Measurements from ENCODE around the gene MATN4.

The MATN4 gene

GRCh38 chr20:45322952-45323383 lies 14.9 kb upstream of the MATN4 start:
- H3K9ac ChIP-seq (ENCODE audit: low read depth, low read length): no peak overlapping the region
- H3K4me3 ChIP-seq (ENCODE audit: low read depth, low read length): no peak overlapping the region
- H3K27me3 ChIP-seq (ENCODE audit: control insufficient read depth, insufficient read depth, low read length): no peaks in the 10 kb centered on the region
- no peaks in the 10 kb centered on the region for H3K9me3 ChIP-seq (ENCODE audit: control insufficient read depth, insufficient read depth, low read length)
- peaks cover 18% of the 10 kb centered on the region for H3K36me3 ChIP-seq (ENCODE audit: control insufficient read depth, insufficient read depth, low read length)
- no peaks in the 10 kb centered on the region for H3K4me1 ChIP-seq (ENCODE audit: control insufficient read depth, insufficient read depth, low read length)
- no peak overlapping the region for H3K27ac ChIP-seq (ENCODE audit: low read depth, low read length)

- H3K9me3 ChIP-seq (ENCODE audit: control insufficient read depth, insufficient read depth, low read length): no peaks in the 10 kb centered on the region
- H3K4me1 ChIP-seq (ENCODE audit: control insufficient read depth, insufficient read depth, low read length): no peaks in the 10 kb centered on the region
- no peak overlapping the region for H3K27ac ChIP-seq (ENCODE audit: low read depth, low read length)
- H3K27me3 ChIP-seq (ENCODE audit: control insufficient read depth, insufficient read depth, low read length): no peaks in the 10 kb centered on the region
- no peak overlapping the region for H3K4me3 ChIP-seq (ENCODE audit: low read depth, low read length)
- H3K9ac ChIP-seq (ENCODE audit: low read depth, low read length): no peak overlapping the region
- H3K36me3 ChIP-seq (ENCODE audit: control insufficient read depth, insufficient read depth, low read length): 0 out of 2 replicates have a peak, but pooled peaks cover 3% of the 10 kb centered on the region
Measured at GRCh38 chr20:45320948-45321595, 13.0 kb upstream of the MATN4 start.

GRCh38 chr20:45318948-45319347 lies 10.8 kb upstream of the MATN4 start:
- Histone ChIP-seq H3K27me3 (ENCODE audit: control insufficient read depth, insufficient read depth, low read length) (no peaks in the 10 kb centered on the region), H3K4me3 (ENCODE audit: low read depth, low read length) (no peak overlapping the region), H3K4me1 (ENCODE audit: control insufficient read depth, insufficient read depth, low read length) (no peaks in the 10 kb centered on the region), H3K27ac (ENCODE audit: low read depth, low read length) (no peak overlapping the region), H3K36me3 (ENCODE audit: control insufficient read depth, insufficient read depth, low read length) (no peaks in the 10 kb centered on the region), H3K9me3 (ENCODE audit: control insufficient read depth, insufficient read depth, low read length) (no peaks in the 10 kb centered on the region), H3K9ac (ENCODE audit: low read depth, low read length) (no peak overlapping the region)

GRCh38 chr20:45318386-45318939 lies 10.4 kb upstream of the MATN4 start:
- H3K4me3 ChIP-seq (ENCODE audit: low read depth, low read length): no peak overlapping the region
- no peaks in the 10 kb centered on the region for H3K36me3 ChIP-seq (ENCODE audit: control insufficient read depth, insufficient read depth, low read length)
- H3K27ac ChIP-seq (ENCODE audit: low read depth, low read length): no peak overlapping the region

GRCh38 chr20:45317826-45318225 lies 9.7 kb upstream of the MATN4 start:
- no peaks in the 10 kb centered on the region for H3K36me3 ChIP-seq (ENCODE audit: control insufficient read depth, insufficient read depth, low read length)
- no peaks in the 10 kb centered on the region for H3K27me3 ChIP-seq (ENCODE audit: control insufficient read depth, insufficient read depth, low read length)
- H3K9me3 ChIP-seq (ENCODE audit: control insufficient read depth, insufficient read depth, low read length): no peaks in the 10 kb centered on the region
- H3K9ac ChIP-seq (ENCODE audit: low read depth, low read length): no peak overlapping the region
- H3K27ac ChIP-seq (ENCODE audit: low read depth, low read length): no peak overlapping the region
- H3K4me3 ChIP-seq (ENCODE audit: low read depth, low read length): no peak overlapping the region
- H3K4me1 ChIP-seq (ENCODE audit: control insufficient read depth, insufficient read depth, low read length): no peaks in the 10 kb centered on the region

More at GRCh38 chr20:45318386-45318939, 10.4 kb upstream of the MATN4 start:
- Histone ChIP-seq H3K9me3 (ENCODE audit: control insufficient read depth, insufficient read depth, low read length) (no peaks in the 10 kb centered on the region), H3K27me3 (ENCODE audit: control insufficient read depth, insufficient read depth, low read length) (no peaks in the 10 kb centered on the region), H3K9ac (ENCODE audit: low read depth, low read length) (no peak overlapping the region), H3K4me1 (ENCODE audit: control insufficient read depth, insufficient read depth, low read length) (no peaks in the 10 kb centered on the region)

- Histone ChIP-seq H3K4me3 (ENCODE audit: low read depth, low read length) (no peak overlapping the region), H3K36me3 (ENCODE audit: control insufficient read depth, insufficient read depth, low read length) (no peaks in the 10 kb centered on the region), H3K9me3 (ENCODE audit: control insufficient read depth, insufficient read depth, low read length) (no peaks in the 10 kb centered on the region), H3K4me1 (ENCODE audit: control insufficient read depth, insufficient read depth, low read length) (no peaks in the 10 kb centered on the region), H3K27me3 (ENCODE audit: control insufficient read depth, insufficient read depth, low read length) (0 out of 2 replicates have a peak, but pooled peaks cover under 1% of the 10 kb centered on the region), H3K9ac (ENCODE audit: low read depth, low read length) (no peak overlapping the region), H3K27ac (ENCODE audit: low read depth, low read length) (no peak overlapping the region)
Measured at GRCh38 chr20:45316150-45317080, 8.3 kb upstream of the MATN4 start.

- no peaks in the 10 kb centered on the region for H3K9me3 ChIP-seq (ENCODE audit: control insufficient read depth, insufficient read depth, low read length)
- H3K9ac ChIP-seq (ENCODE audit: low read depth, low read length): no peak overlapping the region
- H3K36me3 ChIP-seq (ENCODE audit: control insufficient read depth, insufficient read depth, low read length): no peaks in the 10 kb centered on the region
- no peak overlapping the region for H3K4me3 ChIP-seq (ENCODE audit: low read depth, low read length)
- H3K27ac ChIP-seq (ENCODE audit: low read depth, low read length): no peak overlapping the region
- H3K27me3 ChIP-seq (ENCODE audit: control insufficient read depth, insufficient read depth, low read length): 0 out of 2 replicates have a peak, but pooled peaks cover 5% of the 10 kb centered on the region
- H3K4me1 ChIP-seq (ENCODE audit: control insufficient read depth, insufficient read depth, low read length): no peaks in the 10 kb centered on the region
Measured at GRCh38 chr20:45315672-45316071, 7.6 kb upstream of the MATN4 start.

GRCh38 chr20:45313943-45314342 lies 5.8 kb upstream of the MATN4 start:
- Histone ChIP-seq H3K9ac (ENCODE audit: low read depth, low read length) (no peak overlapping the region), H3K27me3 (ENCODE audit: control insufficient read depth, insufficient read depth, low read length) (0 out of 2 replicates have a peak, but pooled peaks cover 5% of the 10 kb centered on the region), H3K4me1 (ENCODE audit: control insufficient read depth, insufficient read depth, low read length) (no peaks in the 10 kb centered on the region), H3K4me3 (ENCODE audit: low read depth, low read length) (no peak overlapping the region), H3K27ac (ENCODE audit: low read depth, low read length) (no peak overlapping the region), H3K36me3 (ENCODE audit: control insufficient read depth, insufficient read depth, low read length) (no peaks in the 10 kb centered on the region), H3K9me3 (ENCODE audit: control insufficient read depth, insufficient read depth, low read length) (no peaks in the 10 kb centered on the region)

GRCh38 chr20:45313065-45313695 lies 5.1 kb upstream of the MATN4 start:
- H3K4me3 ChIP-seq (ENCODE audit: low read depth, low read length): no peak overlapping the region
- peaks cover 3% of the 10 kb centered on the region; the same call in 1 of the 2 replicates for H3K4me1 ChIP-seq (ENCODE audit: control insufficient read depth, insufficient read depth, low read length)
- no peaks in the 10 kb centered on the region for H3K36me3 ChIP-seq (ENCODE audit: control insufficient read depth, insufficient read depth, low read length)
- no peak overlapping the region for H3K27ac ChIP-seq (ENCODE audit: low read depth, low read length)
- H3K27me3 ChIP-seq (ENCODE audit: control insufficient read depth, insufficient read depth, low read length): peaks cover 9% of the 10 kb centered on the region; the same call in 1 of the 2 replicates
- H3K9me3 ChIP-seq (ENCODE audit: control insufficient read depth, insufficient read depth, low read length): no peaks in the 10 kb centered on the region
- no peak overlapping the region for H3K9ac ChIP-seq (ENCODE audit: low read depth, low read length)

- Histone ChIP-seq H3K36me3 (ENCODE audit: control insufficient read depth, insufficient read depth, low read length) (no peaks in the 10 kb centered on the region), H3K27me3 (ENCODE audit: control insufficient read depth, insufficient read depth, low read length) (peaks cover 9% of the 10 kb centered on the region; the same call in 1 of the 2 replicates), H3K4me3 (ENCODE audit: low read depth, low read length) (no peak overlapping the region), H3K4me1 (ENCODE audit: control insufficient read depth, insufficient read depth, low read length) (peaks cover 9% of the 10 kb centered on the region; the same call in 1 of the 2 replicates), H3K9me3 (ENCODE audit: control insufficient read depth, insufficient read depth, low read length) (no peaks in the 10 kb centered on the region), H3K27ac (ENCODE audit: low read depth, low read length) (no peak overlapping the region), H3K9ac (ENCODE audit: low read depth, low read length) (no peak overlapping the region)
Measured at GRCh38 chr20:45312241-45312640, 4.1 kb upstream of the MATN4 start.

Data from HUES48 (cell line).